ENCODE results near the gene NACC2. TPM values are rescaled to one million over a fixed set of nuclear protein-coding genes. Genes with fewer than 3 reads are reported as not detected.

Gene NACC2
- total and polyA plus RNA-seq, 9 of the 15 experiments (the other 6 are each of a cell fraction or from before 2014, with no cell fraction given) = 0.70 to 25.1 (median 5.6) TPM

DNA sequence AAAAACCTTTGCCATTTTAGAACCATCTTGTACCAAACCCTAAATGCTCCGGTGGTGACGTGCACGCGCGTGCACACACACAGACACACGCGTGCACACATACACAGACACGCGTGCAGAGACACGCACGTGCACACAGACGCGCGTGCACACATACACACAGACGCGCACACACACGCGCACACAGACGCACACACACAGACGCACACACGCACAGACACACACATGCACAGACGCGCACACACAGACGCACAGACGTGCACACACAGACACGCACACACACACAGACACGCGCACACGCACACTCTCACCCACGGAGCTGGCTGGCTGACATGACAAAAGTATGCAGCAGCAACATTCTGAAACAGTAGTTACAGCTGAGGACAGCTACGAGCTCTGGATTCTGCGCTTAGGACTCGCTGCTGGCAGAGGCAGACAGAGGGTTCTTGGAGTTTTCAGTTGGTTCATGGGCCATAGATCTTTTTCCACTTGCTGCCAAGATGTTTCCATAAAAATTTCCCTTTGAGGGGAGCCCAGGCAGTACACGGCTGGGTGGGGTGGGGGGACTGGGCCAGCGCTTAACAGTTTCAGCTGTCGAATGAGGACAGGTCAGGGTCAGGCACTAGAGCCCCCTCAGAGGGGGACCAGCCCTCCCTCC lies 87.7 kb downstream of the NACC2 start:
- DNase-seq (ENCODE audit: extremely low read depth in 1 of 4, low spot score in 3 of 4) (no peak), ATAC-seq (no peak), FAIRE-seq (no peak)
- Histone ChIP-seq H3K9me1 (ENCODE audit: control insufficient read depth, insufficient read depth, low read length) (peaks cover 18% of the 10 kb centered on the region), H3K27ac (ENCODE audit: extremely low read depth, low read depth, low read length) (no peak overlapping the region), H3K4me2 (ENCODE audit: insufficient read depth, low read length) (no peak overlapping the region), H4K20me1 (replicated peaks; ENCODE audit: control insufficient read depth, insufficient read depth, low read length) (no peaks in the 10 kb centered on the region; the same call in 1 of the 2 replicates), H3K4me1 (replicated peaks in 1 of 2; ENCODE audit: control insufficient read depth in 2 of 2, insufficient read depth in 2 of 2, low read length in 2 of 2) (peaks cover 7 to 67% of the 10 kb centered on the region in 2 experiments), H3K9me3 (replicated peaks; ENCODE audit: control insufficient read depth, insufficient read depth, low read depth, low read length) (no peaks in the 10 kb centered on the region), H3K9ac (ENCODE audit: insufficient read depth in 1 of 2, low read depth in 2 of 2, low read length in 2 of 2) (no peak overlapping the region; a peak in 1 of 4 replicates), H3K36me3 (ENCODE audit: control insufficient read depth, insufficient read depth, low read length) (peaks cover 36% of the 10 kb centered on the region; the same call in 1 of the 3 replicates), H3K79me2 (ENCODE audit: control insufficient read depth, insufficient read depth, low read length) (no peaks in the 10 kb centered on the region), H3K27me3 (ENCODE audit: control insufficient read depth in 2 of 2, insufficient read depth in 2 of 2, low read length in 2 of 2) (no peaks in the 10 kb centered on the region), H2AFZ (ENCODE audit: low read depth, low read length) (no peak overlapping the region), H3K4me3 (no peak overlapping the region)
- 93% methylated on average over 31 of the region's 36 CpGs for WGBS (ENCODE audit: insufficient coverage, low coverage, missing lambda C conversion rate)
- POLR2A ChIA-PET = interaction anchor here (1.4 kb wide), 1 partner anchor 10 kb away, joined by 6 read pairs; no protein-coding TSS in a partner anchor
- intact Hi-C loops (cut with micrococcal nuclease) = no loop called here
- CTCF ChIA-PET (ENCODE audit: low intra/inter-chr PET ratio) = no interaction called here
- in situ Hi-C loops (cut with MboI) = no loop called here
- no TSS peak for BruUV-seq (replicated peaks)
- TF ChIP-seq SRSF3 (IDR thresholded peaks at IDR 0.05; ENCODE audit: insufficient read depth, low read length) (no peak), NCOA2 (IDR thresholded peaks at IDR 0.05; ENCODE audit: partially characterized antibody in 2 of 2) (no peak), KAT7 (CRISPR knock-in tag; IDR thresholded peaks at IDR 0.05; ENCODE audit: borderline replicate concordance) (no peak), KDM1A (IDR thresholded peaks at IDR 0.05) (peak in 1 of 2 experiments; percentile 43; a peak in 1 of 4 replicates), DDX20 (tag; IDR thresholded peaks at IDR 0.05; ENCODE audit: low read depth) (no peak), MTF1 (CRISPR knock-in tag; IDR thresholded peaks at IDR 0.05; ENCODE audit: borderline replicate concordance) (no peak), RHOXF2B (CRISPR knock-in tag; conservative IDR thresholded peaks at IDR 0.05) (no peak), SP1 (CRISPR knock-in tag; IDR thresholded peaks at IDR 0.05) (no peak), TARDBP (IDR thresholded peaks at IDR 0.05) (0 out of 2 replicates have a peak, but pooled peaks have one; percentile 39), SPI1 (IDR thresholded peaks at IDR 0.05; ENCODE audit: borderline replicate concordance, low read depth, low read length) (no peak), ZNF431 (CRISPR knock-in tag; IDR thresholded peaks at IDR 0.05) (no peak), POLR2G (IDR thresholded peaks at IDR 0.05; ENCODE audit: low read depth, low read length) (peak; percentile 38; the same call in 1 of the 2 replicates), SMARCE1 (IDR thresholded peaks at IDR 0.05) (no peak), FOXK2 (conservative IDR thresholded peaks at IDR 0.05 in 1 of 2, IDR thresholded peaks at IDR 0.05 in 1 of 2; ENCODE audit: low read depth in 2 of 2) (no peak), TCF7L2 (IDR thresholded peaks at IDR 0.05; ENCODE audit: low read depth, low read length) (no peak), SAP30 (IDR thresholded peaks at IDR 0.05; ENCODE audit: borderline replicate concordance, insufficient read depth, low read depth, low read length, poor library complexity, severe bottlenecking) (no peak), PPARD (CRISPR knock-in tag; IDR thresholded peaks at IDR 0.05) (no peak), ZNF766 (CRISPR knock-in tag; conservative IDR thresholded peaks at IDR 0.05) (no peak)
- TF ChIP-seq, protein P1, sequence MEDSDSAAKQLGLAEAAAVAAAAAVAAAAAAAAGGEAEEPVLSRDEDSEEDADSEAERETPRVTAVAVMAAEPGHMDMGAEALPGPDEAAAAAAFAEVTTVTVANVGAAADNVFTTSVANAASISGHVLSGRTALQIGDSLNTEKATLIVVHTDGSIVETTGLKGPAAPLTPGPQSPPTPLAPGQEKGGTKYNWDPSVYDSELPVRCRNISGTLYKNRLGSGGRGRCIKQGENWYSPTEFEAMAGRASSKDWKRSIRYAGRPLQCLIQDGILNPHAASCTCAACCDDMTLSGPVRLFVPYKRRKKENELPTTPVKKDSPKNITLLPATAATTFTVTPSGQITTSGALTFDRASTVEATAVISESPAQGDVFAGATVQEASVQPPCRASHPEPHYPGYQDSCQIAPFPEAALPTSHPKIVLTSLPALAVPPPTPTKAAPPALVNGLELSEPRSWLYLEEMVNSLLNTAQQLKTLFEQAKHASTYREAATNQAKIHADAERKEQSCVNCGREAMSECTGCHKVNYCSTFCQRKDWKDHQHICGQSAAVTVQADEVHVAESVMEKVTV (CRISPR knock-in tag; IDR thresholded peaks at IDR 0.05) = no peak
- TF ChIP-seq, protein P2, sequence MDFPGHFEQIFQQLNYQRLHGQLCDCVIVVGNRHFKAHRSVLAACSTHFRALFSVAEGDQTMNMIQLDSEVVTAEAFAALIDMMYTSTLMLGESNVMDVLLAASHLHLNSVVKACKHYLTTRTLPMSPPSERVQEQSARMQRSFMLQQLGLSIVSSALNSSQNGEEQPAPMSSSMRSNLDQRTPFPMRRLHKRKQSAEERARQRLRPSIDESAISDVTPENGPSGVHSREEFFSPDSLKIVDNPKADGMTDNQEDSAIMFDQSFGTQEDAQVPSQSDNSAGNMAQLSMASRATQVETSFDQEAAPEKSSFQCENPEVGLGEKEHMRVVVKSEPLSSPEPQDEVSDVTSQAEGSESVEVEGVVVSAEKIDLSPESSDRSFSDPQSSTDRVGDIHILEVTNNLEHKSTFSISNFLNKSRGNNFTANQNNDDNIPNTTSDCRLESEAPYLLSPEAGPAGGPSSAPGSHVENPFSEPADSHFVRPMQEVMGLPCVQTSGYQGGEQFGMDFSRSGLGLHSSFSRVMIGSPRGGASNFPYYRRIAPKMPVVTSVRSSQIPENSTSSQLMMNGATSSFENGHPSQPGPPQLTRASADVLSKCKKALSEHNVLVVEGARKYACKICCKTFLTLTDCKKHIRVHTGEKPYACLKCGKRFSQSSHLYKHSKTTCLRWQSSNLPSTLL (IDR thresholded peaks at IDR 0.05) = no peak

All from K562 (cell line).